Rectal smooth muscle tissue (tissue), 1 donor: Measurements from ENCODE around the gene DUSP1.
"Not testable (repeated sequence)": the region's sequence is repeated elsewhere in the genome, so short reads cannot be mapped to it uniquely, and the experiment has no call there.

Experiments
- H3K27ac ChIP-seq: one replicate; pipeline ENCODE4 v1.7.0; 2013; ENCODE audit warnings: low read depth, low read length, inconsistent platforms
- H3K27me3 ChIP-seq: one replicate; pipeline ENCODE4 v1.7.0; 2013; ENCODE audit warnings: low read length; ENCODE audit not compliant: control insufficient read depth, insufficient read depth
- H3K36me3 ChIP-seq: one replicate; pipeline ENCODE4 v1.7.0; 2013; ENCODE audit warnings: low read length; ENCODE audit not compliant: control insufficient read depth, insufficient read depth
- H3K4me1 ChIP-seq: one replicate; pipeline ENCODE4 v1.7.0; 2013; ENCODE audit warnings: low read length; ENCODE audit not compliant: control insufficient read depth, insufficient read depth
- H3K4me3 ChIP-seq: one replicate; pipeline ENCODE4 v1.7.0; 2013; ENCODE audit warnings: low read length
- H3K9ac ChIP-seq: one replicate; pipeline ENCODE4 v1.7.0; 2013; ENCODE audit warnings: low read length

Gene DUSP1

GRCh38 chr5:172770675-172771438 lies at the start of gene DUSP1:
Gene DUSP1, minus strand, starts transcription at chr5:172771195. Its CDS starts 243 bp downstream, at chr5:172770952.
- Histone ChIP-seq H3K4me1 (peaks cover 37% of the 10 kb centered on the region), H3K27me3 (no peaks in the 10 kb centered on the region), H3K27ac (peak within 1 kb of the TSS; percentile 99), H3K36me3 (peaks cover 24% of the 10 kb centered on the region), H3K4me3 (peak within 1 kb of the TSS; percentile 84), H3K9ac (peak within 1 kb of the TSS; percentile 96)

- H3K27ac ChIP-seq = no peak overlapping the region
- no peaks in the 10 kb centered on the region for H3K36me3 ChIP-seq
- no peak overlapping the region for H3K4me3 ChIP-seq
- H3K4me1 ChIP-seq = no peaks in the 10 kb centered on the region
- no peaks in the 10 kb centered on the region for H3K27me3 ChIP-seq
- H3K9ac ChIP-seq = no peak overlapping the region
Measured at GRCh38 chr5:172820046-172820767, 49.2 kb upstream of the DUSP1 start.

- Histone ChIP-seq H3K27ac (no peak overlapping the region), H3K9ac (no peak overlapping the region), H3K4me3 (no peak overlapping the region), H3K4me1 (no peaks in the 10 kb centered on the region), H3K36me3 (no peaks in the 10 kb centered on the region), H3K27me3 (no peaks in the 10 kb centered on the region)
Measured at GRCh38 chr5:172819569-172819968, 48.6 kb upstream of the DUSP1 start.

- H3K27ac ChIP-seq = no peak overlapping the region
- no peak overlapping the region for H3K9ac ChIP-seq
- H3K4me1 ChIP-seq = no peaks in the 10 kb centered on the region
- no peaks in the 10 kb centered on the region for H3K36me3 ChIP-seq
- H3K4me3 ChIP-seq = no peak overlapping the region
- no peaks in the 10 kb centered on the region for H3K27me3 ChIP-seq
Measured at GRCh38 chr5:172818081-172818480, 47.1 kb upstream of the DUSP1 start.

GRCh38 chr5:172817664-172818063 lies 46.7 kb upstream of the DUSP1 start:
- Histone ChIP-seq H3K4me1 (no peaks in the 10 kb centered on the region), H3K36me3 (no peaks in the 10 kb centered on the region), H3K9ac (no peak overlapping the region), H3K27ac (no peak overlapping the region), H3K27me3 (no peaks in the 10 kb centered on the region), H3K4me3 (no peak overlapping the region)

- H3K4me1 ChIP-seq = no peaks in the 10 kb centered on the region
- no peak overlapping the region for H3K4me3 ChIP-seq
- H3K9ac ChIP-seq = no peak overlapping the region
- H3K27me3 ChIP-seq = no peaks in the 10 kb centered on the region
- H3K27ac ChIP-seq = no peak overlapping the region
- no peaks in the 10 kb centered on the region for H3K36me3 ChIP-seq
Measured at GRCh38 chr5:172816925-172817562, 46.0 kb upstream of the DUSP1 start.

GRCh38 chr5:172815631-172816030 lies 44.6 kb upstream of the DUSP1 start:
- Histone ChIP-seq H3K36me3 (no peaks in the 10 kb centered on the region), H3K27ac (no peak overlapping the region), H3K27me3 (no peaks in the 10 kb centered on the region), H3K4me1 (no peaks in the 10 kb centered on the region), H3K4me3 (no peak overlapping the region), H3K9ac (no peak overlapping the region)

- not testable (repeated sequence) for H3K4me3 ChIP-seq, H3K9ac ChIP-seq, H3K36me3 ChIP-seq
Measured at GRCh38 chr5:172810996-172811395, 40.0 kb upstream of the DUSP1 start.

GRCh38 chr5:172809774-172810173 lies 38.8 kb upstream of the DUSP1 start:
- no peaks in the 10 kb centered on the region for H3K27me3 ChIP-seq
- H3K9ac ChIP-seq = no peak overlapping the region
- H3K4me1 ChIP-seq = no peaks in the 10 kb centered on the region
- H3K36me3 ChIP-seq = no peaks in the 10 kb centered on the region
- H3K27ac ChIP-seq = no peak overlapping the region
- no peak overlapping the region for H3K4me3 ChIP-seq

More at GRCh38 chr5:172810996-172811395, 40.0 kb upstream of the DUSP1 start:
- not testable (repeated sequence) for H3K27ac ChIP-seq, H3K4me1 ChIP-seq, H3K27me3 ChIP-seq

GRCh38 chr5:172807766-172808311 lies 36.8 kb upstream of the DUSP1 start:
- peak overlapping the region; percentile 29 for H3K4me3 ChIP-seq

GRCh38 chr5:172806897-172807672 lies 36.1 kb upstream of the DUSP1 start:
- H3K9ac ChIP-seq = peak overlapping the region; percentile 24
- H3K4me1 ChIP-seq = no peaks in the 10 kb centered on the region
- no peaks in the 10 kb centered on the region for H3K36me3 ChIP-seq
- H3K4me3 ChIP-seq = peak overlapping the region; percentile 29
- peak overlapping the region; percentile 59 for H3K27ac ChIP-seq
- H3K27me3 ChIP-seq = no peaks in the 10 kb centered on the region

More at GRCh38 chr5:172807766-172808311, 36.8 kb upstream of the DUSP1 start:
- Histone ChIP-seq H3K27me3 (no peaks in the 10 kb centered on the region), H3K4me1 (no peaks in the 10 kb centered on the region), H3K27ac (no peak overlapping the region), H3K36me3 (no peaks in the 10 kb centered on the region), H3K9ac (no peak overlapping the region)
